ENCODE results near the gene SMIM22.

The SMIM22 gene

GRCh38 chr16:4795181-4795827 lies at the start of gene SMIM22:
Gene SMIM22, plus strand, starts transcription at chr16:4795369. Its CDS starts 366 bp downstream, at chr16:4795735.
- DNase-seq (ENCODE audit: low spot score) = no peak

- DNase-seq (ENCODE audit: low spot score) = no peak
Measured at GRCh38 chr16:4746215-4746614, 49.0 kb upstream of the SMIM22 start.

GRCh38 chr16:4746991-4747574 lies 48.1 kb upstream of the SMIM22 start:
- no peak for DNase-seq (ENCODE audit: low spot score)

GRCh38 chr16:4747906-4748681 lies 47.1 kb upstream of the SMIM22 start:
- DNase-seq (ENCODE audit: low spot score) = no peak

GRCh38 chr16:4748682-4749411 lies 46.3 kb upstream of the SMIM22 start:
- DNase-seq (ENCODE audit: low spot score) = no peak

- DNase-seq (ENCODE audit: low spot score) = no peak
Measured at GRCh38 chr16:4749700-4750257, 45.4 kb upstream of the SMIM22 start.

GRCh38 chr16:4750896-4751295 lies 44.3 kb upstream of the SMIM22 start:
- no peak for DNase-seq (ENCODE audit: low spot score)

GRCh38 chr16:4752351-4753100 lies 42.6 kb upstream of the SMIM22 start:
- no peak for DNase-seq (ENCODE audit: low spot score)

GRCh38 chr16:4753227-4753626 lies 41.9 kb upstream of the SMIM22 start:
- no peak for DNase-seq (ENCODE audit: low spot score)

- no peak for DNase-seq (ENCODE audit: low spot score)
Measured at GRCh38 chr16:4754865-4755264, 40.3 kb upstream of the SMIM22 start.

GRCh38 chr16:4755687-4756086 lies 39.5 kb upstream of the SMIM22 start:
- DNase-seq (ENCODE audit: low spot score) = no peak

GRCh38 chr16:4760221-4760910 lies 34.8 kb upstream of the SMIM22 start:
- no peak for DNase-seq (ENCODE audit: low spot score)

- DNase-seq (ENCODE audit: low spot score) = no peak
Measured at GRCh38 chr16:4762205-4762604, 33.0 kb upstream of the SMIM22 start.

- no peak for DNase-seq (ENCODE audit: low spot score)
Measured at GRCh38 chr16:4763791-4764190, 31.4 kb upstream of the SMIM22 start.

GRCh38 chr16:4765511-4766474 lies 29.4 kb upstream of the SMIM22 start:
- no peak for DNase-seq (ENCODE audit: low spot score)

- DNase-seq (ENCODE audit: low spot score) = peak; percentile 98
Measured at GRCh38 chr16:4766875-4767628, 28.1 kb upstream of the SMIM22 start, which contains the start of gene ZNF500. Gene ZNF500, minus strand, starts transcription at chr16:4767162. Its CDS starts 1,184 bp downstream, at chr16:4765978.

- DNase-seq (ENCODE audit: low spot score) = no peak
Measured at GRCh38 chr16:4767872-4768548, 27.2 kb upstream of the SMIM22 start.
